GM18526 (cell line): ENCODE results near the gene TEKTIP1.

Experiments
- POLR2A ChIP-seq: IDR thresholded peaks from 3 replicates; pipeline ENCODE4 v1.6.1; 2011; ENCODE audit not compliant: insufficient read length; ENCODE audit errors: extremely low read depth

Gene TEKTIP1

DNA sequence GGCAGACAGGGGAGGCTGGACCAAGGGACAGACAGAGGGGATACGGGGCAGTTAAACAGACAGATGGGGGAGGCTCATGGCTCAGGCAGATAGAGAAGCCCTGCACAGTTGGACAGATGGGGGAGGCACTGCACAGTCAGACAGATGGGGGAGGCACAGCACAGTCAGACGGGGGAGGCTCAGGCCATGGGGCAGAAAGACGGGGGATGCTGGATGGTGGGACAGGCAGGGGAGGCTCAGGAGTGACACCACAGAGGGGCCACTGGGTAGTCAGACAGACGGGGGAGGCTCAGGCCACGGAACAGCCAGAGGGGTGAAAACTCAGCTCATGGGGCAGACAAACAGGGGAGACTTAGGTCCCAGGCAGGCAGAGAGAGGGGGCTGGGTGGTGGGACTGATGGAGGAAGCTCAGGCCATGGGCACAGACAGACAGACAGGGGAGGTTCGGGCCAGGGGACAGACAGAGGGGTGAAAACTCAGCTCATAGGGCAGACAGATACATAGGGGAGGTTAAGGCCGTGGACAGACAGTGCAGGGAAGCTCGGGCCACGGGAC lies 17.5 kb downstream of the TEKTIP1 start:
- TF ChIP-seq POLR2A, result no peak

DNA sequence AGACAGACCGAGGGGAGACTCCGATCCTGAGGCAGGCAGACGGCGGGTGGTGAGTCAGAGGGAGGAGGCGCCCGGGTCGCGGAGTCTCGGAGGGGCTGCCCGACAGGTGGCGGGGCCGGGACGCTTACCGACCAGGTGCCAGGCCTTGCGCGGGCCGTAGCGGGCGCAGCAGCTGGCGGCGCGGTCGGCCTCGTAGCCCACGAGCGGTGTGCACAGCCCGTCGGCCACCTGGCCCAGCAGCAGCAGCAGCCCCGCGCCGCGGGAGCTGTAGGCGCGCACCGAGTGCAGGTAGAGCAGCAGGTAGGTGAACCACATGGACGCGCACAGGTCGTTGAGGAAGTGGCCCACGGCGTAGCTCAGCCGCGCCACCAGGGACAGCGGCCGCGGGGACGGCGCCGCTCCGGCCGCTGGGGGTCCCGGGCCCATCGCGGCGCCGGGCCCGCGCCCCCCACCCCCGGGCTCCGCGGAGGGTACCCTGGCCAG lies 18.0 kb downstream of the TEKTIP1 start:
- no peak for TF ChIP-seq POLR2A

DNA sequence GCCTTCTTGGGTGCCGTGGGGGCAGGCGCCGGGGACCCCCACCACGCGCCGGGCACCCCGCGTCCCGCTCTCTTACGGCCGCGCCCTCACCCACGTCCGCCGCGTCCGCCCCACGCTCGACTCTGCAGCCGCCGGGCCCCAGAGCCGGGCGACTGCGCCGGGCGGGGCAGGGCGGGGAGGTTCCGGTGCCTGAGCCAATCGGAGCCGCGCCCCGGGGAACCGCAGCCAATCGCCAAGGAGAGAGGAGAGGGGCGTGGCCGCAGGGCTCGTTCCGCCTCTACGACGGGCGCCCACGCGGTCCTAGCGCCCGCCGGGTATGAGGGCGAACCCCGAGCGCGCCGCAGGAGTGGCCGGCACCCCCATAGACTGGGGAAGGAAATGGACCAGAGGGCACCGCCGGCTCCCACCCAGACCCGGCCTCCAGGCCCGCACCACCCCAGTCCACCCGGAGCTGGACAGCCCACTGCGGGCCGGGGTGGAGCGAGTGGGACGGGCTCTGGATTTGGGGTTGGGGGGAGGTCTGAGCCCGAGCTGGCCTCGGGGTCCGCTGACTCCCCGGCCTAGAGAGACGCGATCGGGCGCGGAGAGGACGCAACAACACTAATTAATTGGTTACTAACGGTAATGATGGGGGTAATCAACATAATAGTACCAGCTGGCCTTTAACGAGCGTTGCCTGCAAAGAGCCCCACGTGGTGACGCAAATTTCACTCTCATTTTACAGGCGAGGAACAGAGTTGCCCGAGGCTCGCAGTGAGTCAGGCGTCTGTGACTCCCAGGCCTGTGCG lies 18.7 kb downstream of the TEKTIP1 start, which contains the start of gene MFSD12:
TSS of gene MFSD12 (minus strand) at position 126 of the 788 bp plus-strand sequence. CDS start 183 bp downstream, outside the sequence.
- peak; percentile 81 for TF ChIP-seq POLR2A

DNA sequence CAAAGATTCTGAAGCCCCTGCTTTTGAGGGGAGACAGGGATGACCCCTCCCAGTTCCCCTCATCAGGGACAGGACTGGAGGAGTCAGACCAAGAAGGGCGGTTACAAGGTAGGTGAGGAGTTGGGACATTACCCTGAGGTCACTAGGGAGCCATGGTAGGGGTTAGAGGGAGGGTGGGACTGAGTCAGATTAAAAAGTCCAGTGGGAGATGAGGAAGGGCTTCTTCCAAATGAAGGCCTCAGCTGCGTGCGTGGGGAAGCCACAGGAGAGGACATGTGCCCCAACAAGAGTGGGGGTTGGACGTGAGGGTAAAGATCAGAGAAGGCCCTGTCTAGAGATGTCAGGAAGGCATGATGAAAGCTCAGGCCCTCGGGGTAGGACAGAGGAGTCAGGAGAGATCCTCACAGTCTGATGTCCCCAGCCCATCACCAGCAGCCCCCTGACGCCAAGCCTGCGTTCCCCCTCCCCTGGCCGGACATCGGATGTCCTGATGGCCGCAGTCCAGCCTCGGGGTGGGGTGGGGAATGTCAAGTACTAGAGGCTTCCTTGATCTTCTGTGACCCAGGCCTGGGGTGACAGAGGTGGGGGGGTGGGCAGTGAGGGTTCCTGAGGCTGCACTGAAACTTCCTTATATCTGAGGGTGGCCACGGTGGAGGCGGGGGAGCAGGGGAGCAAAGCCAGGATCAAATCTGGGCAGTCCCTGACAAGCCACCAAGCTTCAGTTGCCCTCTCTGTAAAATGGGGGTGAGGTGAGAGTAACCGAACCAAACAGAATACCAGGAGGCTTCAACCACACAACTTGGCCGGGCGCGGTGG lies 24.9 kb downstream of the TEKTIP1 start:
- TF ChIP-seq POLR2A, result no peak

DNA sequence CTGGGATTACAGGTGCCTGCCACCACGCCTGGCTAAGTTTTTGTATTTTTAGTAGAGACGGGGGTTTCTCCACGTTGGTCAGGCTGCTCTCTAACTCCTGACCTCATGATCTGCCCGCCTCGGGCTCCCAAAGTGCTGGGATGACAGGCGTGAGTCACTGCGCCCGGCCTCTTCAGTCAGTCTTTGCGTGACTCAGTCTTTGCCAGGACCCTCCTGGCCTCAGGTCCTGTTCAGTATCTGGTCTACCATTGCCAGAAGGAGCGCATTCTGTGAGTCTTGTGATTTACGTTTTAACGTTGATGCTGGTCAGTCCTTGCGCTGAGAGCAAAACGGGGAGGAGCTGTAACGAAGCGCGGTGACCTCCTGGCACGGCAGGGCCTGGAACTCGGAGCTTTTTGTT lies 26.2 kb downstream of the TEKTIP1 start:
- no peak for TF ChIP-seq POLR2A

DNA sequence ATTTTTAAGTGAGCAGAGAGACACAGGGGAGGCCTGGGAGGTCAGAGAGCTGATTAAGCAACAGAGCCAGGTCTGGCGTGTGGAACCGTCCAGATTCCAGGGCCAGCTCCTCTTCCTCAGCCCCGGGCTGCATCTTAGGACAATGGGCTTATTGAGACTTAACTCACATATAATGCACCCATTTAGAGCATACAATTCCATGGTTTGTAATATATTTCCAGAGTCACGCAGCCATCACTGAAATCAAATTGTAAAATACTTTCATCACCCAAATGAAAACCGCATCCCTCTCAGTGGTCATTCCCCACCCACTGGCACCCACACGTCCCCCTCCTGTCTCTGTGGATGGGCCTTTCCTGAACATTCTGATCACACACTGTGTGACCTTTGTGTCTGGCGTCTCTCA lies 31.6 kb downstream of the TEKTIP1 start:
- TF ChIP-seq POLR2A, result no peak

DNA sequence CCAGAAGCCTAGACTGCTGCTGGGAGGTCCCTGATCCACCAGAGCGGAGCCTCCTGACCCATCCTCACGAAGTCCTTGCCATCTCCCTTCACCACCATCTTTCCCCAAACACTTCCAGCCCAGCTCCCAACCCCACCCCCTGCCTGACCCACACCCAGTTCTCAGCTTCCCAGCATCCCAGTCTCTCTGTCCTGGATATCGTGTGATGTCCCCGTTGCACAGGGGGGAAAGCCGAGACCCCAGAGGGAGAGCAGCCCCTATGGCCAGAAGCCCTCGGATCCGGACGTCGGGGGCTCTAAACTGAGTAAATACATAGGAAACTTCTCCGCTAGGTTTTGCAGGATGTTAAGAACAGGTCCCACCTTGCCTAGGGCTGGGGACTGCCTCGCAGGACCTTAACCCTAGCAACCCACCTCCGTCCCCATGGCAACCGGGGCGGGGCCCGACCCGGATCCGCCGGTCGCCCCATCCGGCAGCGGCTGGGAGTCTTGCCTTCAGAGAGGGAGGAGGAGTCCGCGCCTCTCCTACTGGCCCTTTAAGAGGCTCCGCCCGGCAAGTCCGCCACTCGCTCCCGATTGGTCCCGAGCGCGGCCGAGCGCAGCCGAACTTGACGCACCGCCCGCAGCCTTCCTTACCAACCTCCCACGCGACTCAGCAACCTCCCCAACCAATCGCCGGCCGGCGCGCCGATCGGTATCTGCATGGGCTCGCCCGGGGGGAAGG lies 33.3 kb downstream of the TEKTIP1 start:
- no peak for TF ChIP-seq POLR2A

DNA sequence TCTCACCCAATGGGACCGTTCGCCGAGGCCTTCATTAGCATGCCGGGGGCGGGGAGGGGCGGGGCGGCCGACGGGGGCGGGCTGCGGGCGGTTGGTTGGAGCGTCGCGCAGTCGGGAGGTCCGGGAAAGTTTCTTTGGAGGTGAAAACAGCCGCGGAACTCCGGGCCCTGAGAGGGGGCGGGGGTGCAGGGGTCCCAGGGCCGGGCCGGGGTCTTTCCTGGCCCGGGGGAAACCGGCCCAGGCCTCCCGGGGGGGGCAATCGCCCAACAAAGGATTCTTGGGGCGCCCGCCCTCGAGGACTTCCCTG lies 33.8 kb downstream of the TEKTIP1 start, which contains the start of gene HMG20B:
TSS of gene HMG20B (plus strand) at position 90 of the 307 bp plus-strand sequence. CDS start 366 bp downstream, outside the sequence.
- no peak for TF ChIP-seq POLR2A

DNA sequence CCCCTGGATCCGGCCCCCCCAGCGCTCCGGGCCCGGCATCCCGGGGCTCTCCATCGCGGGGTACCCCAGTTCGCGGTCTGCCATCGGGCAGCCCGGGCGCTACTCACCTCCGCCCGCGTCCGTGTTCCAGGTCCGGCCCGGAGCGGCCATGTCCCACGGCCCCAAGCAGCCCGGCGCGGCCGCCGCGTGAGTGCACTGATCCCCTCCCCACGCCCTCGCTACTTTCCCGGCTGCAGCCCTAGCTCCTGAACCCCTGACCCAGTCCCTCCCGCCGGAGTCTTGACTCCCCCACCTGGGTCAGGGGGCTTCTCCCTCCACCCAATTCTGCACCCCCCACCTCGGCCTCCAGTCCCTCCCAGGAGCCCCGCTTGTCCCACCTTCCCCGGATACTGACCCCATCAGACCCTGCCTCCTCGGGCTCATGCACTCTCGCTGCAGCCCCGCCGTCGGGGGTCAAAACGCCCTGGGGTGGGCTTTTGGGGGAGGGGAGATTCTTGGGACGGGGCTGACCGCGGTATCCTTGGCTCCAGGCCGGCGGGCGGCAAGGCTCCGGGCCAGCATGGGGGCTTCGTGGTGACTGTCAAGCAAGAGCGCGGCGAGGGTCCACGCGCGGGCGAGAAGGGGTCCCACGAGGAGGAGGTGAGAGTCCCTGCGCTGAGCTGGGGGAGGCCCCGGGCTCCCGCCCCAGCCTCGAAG lies 34.3 kb downstream of the TEKTIP1 start:
- no peak for TF ChIP-seq POLR2A

DNA sequence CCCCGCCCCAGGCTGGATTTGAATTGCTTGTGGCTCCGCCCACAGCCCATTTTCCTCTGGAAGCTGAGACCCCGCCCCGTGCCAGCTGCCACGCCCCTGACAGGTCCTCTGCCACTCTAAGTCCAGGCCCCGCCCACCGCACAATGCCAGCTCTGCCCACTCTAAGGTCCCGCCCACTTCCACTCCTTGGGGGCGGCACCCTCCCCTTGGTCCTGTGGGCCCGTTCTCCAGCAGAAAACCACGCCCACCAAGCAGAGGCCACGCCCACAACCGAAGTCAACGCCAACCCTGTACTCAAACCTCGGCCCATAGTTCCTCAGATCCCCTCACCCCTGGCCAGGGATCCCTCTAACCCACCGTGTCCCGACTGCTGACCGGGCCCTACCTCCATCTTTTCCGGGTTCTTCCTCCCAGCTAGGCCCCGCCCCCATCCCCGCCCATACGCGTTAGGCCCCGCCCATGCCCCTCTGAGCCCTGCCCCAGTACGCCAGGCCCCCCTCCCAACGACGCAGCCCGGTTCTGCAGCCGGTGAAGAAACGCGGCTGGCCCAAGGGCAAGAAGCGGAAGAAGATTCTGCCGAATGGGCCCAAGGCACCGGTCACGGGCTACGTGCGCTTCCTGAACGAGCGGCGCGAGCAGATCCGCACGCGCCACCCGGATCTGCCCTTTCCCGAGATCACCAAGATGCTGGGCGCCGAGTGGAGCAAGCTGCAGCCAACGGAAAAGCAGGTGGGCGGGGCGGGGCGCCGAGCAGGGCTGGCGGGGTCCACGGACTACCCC lies 35.1 kb downstream of the TEKTIP1 start:
- TF ChIP-seq POLR2A, result no peak

DNA sequence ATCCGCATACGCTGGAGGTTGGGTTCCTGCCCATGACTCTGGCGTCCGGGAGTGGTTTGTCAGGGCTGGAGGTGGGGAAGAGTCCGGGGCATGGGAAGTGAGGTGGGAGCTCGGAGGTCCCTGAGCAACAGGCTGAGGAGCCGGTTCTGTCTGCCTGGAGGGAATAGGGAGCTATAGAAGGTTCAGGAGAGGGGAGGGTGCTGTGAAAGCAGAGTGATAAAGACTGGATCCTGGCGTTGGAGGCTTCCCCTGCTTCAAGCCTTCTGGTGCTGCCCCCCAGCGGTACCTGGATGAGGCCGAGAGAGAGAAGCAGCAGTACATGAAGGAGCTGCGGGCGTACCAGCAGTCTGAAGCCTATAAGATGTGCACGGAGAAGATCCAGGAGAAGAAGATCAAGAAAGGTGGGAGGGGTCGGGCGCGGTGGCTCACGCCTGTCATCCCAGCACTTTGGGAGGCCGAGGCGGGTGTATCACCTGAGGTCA lies 36.3 kb downstream of the TEKTIP1 start:
- no peak for TF ChIP-seq POLR2A

DNA sequence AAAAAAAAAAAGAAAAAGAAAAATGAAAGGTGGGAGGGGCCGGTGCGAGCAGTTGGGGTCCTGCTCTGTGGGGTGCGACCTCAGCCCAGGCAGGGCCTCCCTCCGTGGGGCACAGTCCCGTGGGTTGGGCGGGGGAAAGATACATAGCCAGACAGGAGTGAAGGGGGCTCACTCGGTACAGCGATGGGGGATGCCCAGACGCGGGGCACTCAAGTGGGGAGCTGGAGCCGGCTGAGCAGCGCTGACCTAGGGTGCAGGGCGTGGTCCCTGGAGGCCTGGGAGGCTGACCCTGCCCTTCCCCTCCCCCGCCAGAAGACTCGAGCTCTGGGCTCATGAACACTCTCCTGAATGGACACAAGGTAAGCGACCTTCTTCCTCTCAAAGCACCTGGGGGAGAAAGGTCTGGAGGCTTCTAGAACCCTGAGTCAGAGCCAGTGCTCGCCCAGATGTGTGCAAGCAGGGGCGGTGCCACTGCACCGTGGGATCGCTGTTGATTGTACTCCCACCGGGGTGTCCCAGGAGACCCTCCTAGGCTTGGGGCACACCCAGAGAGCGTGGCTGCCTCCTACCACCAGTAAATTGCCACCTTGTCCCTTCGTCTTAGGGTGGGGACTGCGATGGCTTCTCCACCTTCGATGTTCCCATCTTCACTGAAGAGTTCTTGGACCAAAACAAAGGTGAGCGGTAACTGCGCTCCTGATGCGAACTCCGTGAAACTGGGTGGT lies 37.1 kb downstream of the TEKTIP1 start:
- TF ChIP-seq POLR2A, result no peak
